SU-DHL-6 (cell line): ENCODE results near the gene TMEM117.

Source experiments
- CTCF ChIP-seq: fragments of 200-600 bp; sonication (generic); IDR thresholded peaks from one replicate; pipeline ENCODE4 v1.5.1; 2017; ENCODE audit warnings: antibody characterized with exemption, mild to moderate bottlenecking, low read length, moderate library complexity; ENCODE audit not compliant: insufficient read depth, poor library complexity, severe bottlenecking
- EZH2phosphoT487 ChIP-seq: fragments of 200-600 bp; sonication (generic), shearing (Covaris generic); conservative IDR thresholded peaks from 2 replicates; pipeline ENCODE4 v1.6.1; 2018; ENCODE audit warnings: mild to moderate bottlenecking, antibody characterized with exemption, low read length, moderate library complexity, mixed read lengths

GRCh38 chr12:44307506-44308168 lies 471.8 kb downstream of the TMEM117 start:
- TF ChIP-seq CTCF: no peak
- no peak for TF ChIP-seq EZH2phosphoT487
